HG02610 (cell line): Measurements from ENCODE around the gene GP1BA.

Source experiments
- ATAC-seq: cut with Tn5 transposase; IDR thresholded peaks from one replicate; pipeline ENCODE4 v1.9.1; 2021; ENCODE audit warnings: mild to moderate bottlenecking, moderate library complexity; ENCODE audit not compliant: unreplicated experiment

GP1BA gene

DNA sequence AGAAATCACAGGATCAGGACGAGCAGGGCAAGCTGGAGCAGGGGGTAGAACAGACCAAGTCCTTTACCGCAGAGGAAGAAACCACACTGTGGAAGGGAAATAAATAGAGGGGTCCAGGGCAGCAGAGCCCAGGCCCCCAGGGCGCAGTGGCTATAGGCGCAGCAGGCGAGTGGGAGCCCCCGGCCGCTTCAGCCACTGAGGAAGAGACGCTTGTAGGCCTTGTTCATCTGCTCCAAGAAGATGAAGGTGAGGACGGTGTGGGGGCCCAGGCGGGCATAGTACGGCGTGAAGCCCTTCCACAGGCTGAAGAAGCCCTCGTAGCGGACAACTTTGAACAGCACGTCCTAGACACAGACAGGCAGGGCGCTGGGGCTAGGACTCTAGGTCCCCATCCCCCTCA is 5.5 kb downstream of the GP1BA start:
- ATAC-seq, result no peak

DNA sequence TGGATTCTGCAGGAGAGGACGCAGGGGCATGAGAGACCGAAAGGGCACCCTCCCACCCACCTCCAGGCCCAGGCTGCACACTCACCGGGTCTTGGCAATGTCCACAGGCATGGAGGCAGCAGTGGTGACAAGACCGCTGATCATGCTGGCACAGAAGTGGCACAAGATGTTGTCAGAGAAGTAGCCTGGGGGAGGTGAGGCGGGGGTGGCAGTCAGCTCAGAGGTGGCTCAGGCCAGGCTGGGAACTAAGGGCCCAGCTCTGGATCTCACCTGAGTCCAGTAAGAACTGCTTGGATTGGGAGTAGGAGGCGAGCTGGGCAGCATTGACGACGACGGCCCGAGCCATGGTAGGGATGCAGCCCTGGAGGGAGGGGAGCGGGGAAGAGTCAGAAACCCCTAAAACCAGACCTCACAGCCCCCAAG is 6.0 kb downstream of the GP1BA start:
- ATAC-seq, result no peak

DNA sequence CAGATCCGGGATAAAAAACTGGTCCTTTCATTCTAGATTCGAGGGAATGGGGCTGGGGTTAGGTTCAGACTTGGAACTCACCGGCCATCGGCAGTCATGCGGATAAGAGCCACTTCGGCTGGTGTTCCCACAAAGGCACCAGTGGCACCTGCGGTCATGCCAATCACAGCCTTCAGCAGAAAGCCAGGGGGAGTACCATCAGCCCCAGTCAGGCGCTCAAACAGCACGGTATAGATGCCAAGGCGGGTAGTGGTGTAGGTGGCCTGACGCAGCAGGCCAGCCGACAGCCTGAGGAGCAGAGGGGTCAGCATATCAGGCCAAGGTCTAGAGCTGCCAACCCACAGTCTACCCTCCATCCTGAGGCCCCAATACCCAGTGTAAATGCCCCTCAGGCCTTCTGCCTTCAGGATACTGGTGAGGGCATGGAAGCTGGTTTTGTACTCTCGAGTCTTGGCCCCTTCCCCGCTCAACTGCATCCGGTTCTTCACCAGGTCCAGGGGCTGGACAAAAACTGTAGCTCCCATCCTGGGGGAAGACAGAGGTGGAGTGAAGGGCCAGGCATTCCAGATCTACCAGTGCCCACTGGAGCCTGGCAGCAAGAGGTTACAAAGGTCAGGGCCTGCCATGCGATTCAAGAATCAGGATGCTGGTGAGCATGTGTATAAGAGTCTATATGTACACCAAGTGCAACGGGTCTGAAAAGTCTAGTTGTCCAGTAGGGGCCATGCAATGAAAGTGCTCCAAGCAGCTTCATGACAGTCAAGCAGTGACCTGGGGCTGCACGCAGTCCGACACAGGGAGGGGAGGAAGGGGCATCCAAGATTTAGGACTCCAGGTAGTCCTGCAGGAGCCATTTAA is 6.8 kb downstream of the GP1BA start:
- no peak for ATAC-seq

DNA sequence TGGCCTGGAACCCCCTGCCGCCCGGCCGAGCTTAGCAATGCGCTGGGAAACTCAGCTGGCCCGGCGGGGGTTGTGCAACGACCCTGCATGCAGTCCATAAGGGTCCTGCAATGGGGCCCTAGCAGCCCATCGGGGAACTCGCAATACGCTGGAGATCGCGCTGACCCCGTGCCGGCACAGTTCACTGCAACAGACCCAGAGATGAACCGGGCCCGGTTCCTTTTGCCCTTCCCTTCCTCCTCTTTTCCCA is 7.4 kb downstream of the GP1BA start:
- ATAC-seq, result peak; percentile 4

DNA sequence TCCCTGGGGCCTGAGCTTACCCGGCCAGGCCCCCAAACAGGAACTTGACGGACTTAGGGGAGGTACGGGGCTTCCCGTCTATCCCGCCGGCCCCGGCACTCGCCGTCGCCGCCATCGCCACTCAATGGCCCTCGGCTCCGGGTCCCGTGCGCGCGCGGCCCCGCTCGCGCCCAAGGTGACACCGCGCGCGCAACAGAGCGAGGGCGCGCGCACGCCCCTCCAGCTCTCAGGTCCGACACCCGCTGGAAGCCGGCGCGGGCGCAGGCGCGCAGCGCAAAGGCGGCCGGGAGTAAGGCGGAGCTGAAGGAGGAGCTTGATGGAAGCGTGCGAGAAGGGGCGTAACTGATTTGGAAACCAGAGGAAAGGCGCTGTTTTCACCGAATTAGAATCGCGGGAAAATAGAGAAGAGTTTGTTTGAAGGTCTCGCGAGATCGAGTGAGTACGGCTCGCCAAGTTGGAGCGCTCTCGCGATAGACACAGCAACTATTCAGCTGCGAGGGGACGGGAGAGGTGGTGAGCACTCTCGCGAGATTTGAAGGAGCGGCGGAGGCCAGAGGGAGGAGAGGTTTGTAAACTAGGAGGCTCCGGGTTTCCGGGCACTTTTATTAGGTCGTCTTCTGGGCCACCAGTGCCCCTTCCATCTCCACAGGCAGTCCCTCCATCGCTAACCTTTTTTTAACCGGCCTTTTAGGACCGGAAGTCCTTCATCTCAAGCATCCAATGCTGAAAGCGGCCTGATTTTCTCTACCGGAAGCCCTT is 7.9 kb downstream of the GP1BA start, which contains the start of the genes RNF167 and SLC25A11:
RNF167 (plus strand) TSS at position 473 of the 759 bp plus-strand sequence. CDS start 642 bp downstream, outside the sequence.
SLC25A11 (minus strand) TSS at position 251 of the 759 bp plus-strand sequence; CDS start at position 115, 136 bp downstream.
- ATAC-seq, result peak; percentile 65

DNA sequence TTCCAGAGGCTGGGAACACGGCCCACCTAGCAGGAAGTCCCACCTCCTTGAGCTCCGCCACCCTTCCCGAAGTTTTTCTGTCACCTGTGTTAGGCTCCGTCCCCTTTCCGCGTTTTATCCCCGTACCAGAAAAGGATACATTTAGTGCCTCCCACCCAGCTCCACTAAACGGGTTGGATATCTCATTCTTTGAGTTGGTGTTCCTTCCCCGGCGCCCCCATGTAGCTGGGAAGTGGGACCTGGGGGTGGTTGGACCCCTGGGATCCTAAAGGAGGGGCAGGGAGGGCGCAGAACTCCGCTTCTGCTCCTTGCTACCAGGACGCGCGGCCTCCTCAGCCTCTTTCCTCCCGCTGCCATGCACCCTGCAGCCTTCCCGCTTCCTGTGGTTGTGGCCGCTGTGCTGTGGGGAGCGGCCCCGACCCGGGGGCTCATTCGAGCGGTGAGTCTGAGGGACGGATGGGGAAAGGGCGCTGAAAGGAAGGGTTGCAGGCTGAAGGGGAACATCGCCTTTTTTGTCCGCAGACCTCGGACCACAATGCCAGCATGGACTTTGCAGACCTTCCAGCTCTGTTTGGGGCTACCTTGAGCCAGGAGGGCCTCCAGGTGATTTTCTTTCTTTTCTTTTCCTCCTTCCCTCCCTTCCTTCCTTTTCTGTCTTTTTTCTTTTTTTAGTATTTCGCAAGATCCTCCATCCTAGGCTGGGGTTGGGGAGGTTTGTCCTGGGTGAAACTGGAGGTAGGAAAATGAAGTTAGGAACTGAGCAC is 8.7 kb downstream of the GP1BA start:
- ATAC-seq, result no peak

DNA sequence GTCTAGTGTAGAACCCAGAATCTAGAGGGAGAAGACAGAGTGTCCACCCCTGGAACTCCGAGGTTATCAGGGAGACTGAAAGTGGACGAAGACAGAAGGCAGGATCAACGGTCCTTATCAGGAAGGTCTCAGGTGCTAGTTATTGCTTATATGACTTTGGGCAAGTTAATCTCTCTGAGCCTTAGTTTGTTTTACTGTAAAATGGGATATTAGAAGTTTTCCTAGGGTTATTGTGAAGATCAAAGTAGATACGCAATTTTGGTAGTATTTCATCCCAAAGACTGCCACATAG is 9.2 kb downstream of the GP1BA start:
- no peak for ATAC-seq

DNA sequence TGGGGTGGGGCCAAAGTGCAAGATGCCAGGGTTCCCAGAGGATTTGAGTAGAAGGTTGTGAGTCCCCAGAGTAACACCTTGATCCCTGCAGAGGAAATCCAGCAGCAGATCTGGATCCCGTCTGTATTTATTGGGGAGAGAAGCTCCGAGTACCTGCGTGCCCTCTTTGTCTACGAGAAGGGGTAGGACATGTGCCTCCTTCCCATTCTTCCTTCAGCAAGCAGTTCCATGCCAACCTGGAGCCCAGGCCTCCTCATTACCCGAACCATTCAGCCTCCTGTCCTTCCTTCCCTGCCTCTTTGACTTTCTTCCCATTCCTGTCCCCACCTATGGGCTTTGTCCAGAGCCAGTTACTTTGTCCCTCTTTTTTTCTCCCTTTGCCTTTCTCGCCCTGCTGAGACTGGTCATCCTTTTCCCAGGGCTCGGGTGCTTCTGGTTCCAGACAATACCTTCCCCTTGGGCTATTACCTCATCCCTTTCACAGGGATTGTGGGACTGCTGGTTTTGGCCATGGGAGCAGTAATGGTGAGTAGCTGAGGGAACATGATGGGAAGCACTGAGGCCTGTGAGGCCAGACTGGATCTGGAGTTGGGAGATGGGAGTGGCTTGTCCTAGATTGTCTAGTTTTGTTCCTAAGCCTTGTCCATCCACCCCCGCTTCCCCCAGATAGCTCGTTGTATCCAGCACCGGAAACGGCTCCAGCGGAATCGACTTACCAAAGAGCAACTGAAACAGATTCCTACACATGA is 10.9 kb downstream of the GP1BA start:
- no peak for ATAC-seq

DNA sequence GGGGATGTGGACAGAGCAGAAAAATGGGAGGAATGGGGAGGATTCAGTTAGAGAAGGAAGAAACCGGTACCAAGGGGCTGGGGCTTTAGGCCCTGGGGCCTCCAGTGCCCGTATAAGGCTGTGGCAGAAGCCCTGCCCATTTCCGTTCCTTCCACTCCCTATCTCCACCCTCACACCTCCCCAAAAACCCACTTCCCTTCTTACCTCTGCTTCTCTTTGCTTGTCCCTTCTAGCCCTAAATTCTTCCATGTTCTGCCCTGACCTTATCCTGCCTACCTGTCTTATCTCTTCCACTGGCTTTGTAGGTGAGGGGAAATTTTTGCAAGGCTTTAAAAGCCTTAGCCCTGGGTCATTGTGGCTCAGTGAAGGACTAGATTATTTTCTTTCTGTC is 12.1 kb downstream of the GP1BA start:
- no peak for ATAC-seq

DNA sequence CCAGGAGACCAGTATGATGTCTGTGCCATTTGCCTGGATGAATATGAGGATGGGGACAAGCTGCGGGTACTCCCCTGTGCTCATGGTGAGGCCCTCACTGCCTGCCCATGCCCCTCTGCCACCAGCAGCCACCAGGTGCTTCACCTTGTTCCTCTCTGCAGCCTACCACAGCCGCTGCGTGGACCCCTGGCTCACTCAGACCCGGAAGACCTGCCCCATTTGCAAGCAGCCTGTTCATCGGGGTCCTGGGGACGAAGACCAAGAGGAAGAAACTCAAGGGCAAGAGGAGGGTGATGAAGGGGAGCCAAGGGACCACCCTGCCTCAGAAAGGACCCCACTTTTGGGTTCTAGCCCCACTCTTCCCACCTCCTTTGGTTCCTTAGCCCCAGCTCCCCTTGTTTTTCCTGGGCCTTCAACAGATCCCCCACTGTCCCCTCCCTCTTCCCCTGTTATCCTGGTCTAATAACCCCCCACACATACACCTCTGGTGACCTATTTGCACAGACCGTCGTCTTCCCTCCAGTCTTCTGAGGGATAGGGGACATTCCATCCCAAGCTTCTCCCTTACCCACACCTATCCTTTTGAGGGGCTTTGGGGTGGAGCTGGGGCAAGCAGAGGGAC is 12.6 kb downstream of the GP1BA start:
- no peak for ATAC-seq

DNA sequence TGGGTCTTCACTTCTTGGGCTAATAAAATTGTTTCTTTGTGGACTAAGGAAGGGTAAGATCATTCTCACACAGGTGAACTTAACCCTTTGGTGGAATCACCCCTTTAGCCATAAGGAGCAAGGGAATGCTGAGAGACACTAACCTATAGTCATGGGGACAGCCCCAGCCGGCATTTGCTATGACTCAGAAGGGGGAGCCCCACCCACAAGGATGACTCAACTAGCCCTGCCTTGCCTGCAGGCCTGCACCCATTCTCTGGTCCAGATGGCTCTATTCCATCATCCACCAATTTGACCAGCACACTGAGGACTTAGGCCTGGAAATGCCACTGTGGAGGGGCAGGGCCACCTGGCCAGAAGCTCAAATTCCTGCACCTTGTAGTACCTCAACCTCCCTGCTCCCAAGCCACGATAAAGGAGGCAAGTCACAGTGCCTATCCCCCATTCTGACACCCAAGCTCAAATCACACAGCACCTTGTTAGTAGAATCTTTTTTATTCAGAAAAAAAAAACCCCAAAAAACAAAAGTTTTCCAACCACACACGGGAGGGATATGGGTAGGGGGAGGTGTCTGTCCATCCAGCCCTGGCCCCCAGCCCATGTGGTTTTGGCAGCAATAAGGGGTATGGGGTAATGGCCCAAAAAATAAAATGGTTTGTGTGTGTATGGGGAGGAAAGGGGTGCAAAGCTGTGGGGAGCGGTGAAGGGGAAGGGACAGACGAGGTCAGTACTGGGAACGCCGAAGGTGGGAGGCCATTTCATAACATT is 13.3 kb downstream of the GP1BA start:
- ATAC-seq, result no peak

DNA sequence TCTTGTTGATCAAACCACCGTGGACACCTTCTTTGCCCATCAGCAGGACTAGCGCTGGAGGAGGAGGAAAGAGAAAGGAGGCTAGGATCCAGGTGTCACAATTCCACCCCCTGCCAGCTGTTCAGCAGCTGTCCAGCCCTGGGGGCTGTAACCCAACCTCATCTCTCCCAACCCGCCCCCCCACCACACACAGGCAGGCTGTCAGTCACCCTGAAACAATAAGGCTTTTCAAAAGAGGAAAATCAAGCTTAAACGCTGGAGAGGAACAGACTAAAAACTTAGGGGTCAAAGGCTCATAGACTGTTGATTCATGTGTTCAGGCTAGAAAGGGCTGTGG is 13.8 kb downstream of the GP1BA start:
- no peak for ATAC-seq

DNA sequence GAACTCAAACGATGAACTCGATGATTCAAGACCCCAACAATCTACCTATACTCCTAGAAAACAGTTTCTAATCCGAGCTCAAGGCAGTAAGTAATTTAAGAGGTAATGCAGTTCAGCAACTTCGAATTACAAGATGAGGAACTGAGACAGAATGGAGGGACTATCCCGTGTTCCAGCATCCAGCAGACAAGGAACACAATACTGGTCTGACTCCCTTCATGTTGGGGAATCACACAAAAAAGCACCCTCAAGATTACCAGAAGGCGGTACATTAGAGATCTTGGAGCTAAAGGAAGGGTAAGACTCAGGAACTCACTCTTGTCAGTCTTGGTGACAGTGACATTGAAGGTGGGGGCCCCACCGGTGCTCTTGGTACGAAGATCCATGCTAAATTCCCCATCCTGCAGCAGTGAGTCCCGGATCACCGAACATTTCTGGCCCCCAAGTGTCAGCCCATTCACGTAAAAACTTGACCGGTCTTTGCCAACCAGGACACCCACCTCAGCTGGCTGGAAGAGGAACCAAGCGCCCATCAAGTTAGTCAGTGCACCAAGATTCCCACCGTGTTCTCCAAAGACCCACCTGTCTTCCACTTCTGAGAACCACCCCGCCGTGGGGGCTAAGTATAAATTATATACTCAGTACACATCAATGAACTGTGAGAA is 14.4 kb downstream of the GP1BA start:
- ATAC-seq, result no peak

DNA sequence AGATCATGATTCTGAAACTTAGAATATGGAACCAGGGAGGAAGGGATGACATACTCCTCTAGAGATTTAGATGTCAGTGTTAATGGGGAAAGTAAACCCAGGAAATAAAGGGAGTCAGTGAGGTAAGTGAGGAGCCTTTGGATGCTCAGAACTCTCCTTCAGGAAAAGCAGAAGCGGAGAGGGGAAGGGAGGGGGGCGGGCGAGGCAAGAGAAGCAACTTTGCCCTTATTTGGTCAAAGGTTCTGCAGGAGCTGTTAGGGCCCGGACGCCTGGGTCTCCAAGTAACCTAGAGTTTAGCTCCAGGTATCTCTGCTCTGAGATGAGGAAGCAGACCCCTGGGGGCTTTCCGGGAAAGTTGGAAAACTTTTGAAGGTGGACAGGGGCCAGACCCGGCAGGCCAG is 14.9 kb downstream of the GP1BA start:
- no peak for ATAC-seq

DNA sequence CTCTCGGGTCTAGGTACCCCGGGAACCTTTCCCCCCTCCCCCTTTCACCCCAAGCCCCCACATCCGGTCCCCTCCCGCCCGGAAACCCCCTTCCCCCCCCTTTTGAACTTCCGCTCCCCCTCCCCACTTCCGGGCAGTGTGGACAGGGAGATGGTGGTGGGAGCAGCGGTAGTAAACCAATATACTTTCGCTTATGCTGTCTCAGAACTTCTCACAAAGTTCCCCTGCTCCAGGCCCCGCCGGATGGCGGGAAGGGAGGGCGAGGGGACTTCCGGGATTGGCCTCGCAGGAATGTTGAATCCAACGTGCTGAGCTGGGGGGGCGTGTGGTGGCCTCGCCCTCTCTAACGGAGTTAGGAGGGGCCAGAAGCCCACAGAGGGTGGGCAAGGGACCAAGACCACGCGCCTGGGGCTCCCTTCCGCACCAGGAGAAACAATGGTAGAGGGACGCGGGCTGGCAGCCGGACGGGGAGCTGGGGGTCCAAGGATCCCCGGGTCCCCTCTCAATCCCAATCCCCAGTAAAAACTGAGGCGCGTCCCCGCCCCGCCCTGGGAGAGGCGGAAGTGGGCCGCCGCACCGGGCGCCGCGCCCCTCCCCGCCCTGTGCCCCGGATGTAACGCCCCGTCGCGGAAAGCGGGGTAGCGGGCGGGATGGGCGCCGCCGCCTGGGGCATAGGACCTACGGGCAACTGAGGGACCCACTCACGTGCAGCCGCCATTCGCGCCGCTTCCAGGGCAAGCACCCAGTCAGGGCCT is 15.5 kb downstream of the GP1BA start:
- ATAC-seq, result no peak

DNA sequence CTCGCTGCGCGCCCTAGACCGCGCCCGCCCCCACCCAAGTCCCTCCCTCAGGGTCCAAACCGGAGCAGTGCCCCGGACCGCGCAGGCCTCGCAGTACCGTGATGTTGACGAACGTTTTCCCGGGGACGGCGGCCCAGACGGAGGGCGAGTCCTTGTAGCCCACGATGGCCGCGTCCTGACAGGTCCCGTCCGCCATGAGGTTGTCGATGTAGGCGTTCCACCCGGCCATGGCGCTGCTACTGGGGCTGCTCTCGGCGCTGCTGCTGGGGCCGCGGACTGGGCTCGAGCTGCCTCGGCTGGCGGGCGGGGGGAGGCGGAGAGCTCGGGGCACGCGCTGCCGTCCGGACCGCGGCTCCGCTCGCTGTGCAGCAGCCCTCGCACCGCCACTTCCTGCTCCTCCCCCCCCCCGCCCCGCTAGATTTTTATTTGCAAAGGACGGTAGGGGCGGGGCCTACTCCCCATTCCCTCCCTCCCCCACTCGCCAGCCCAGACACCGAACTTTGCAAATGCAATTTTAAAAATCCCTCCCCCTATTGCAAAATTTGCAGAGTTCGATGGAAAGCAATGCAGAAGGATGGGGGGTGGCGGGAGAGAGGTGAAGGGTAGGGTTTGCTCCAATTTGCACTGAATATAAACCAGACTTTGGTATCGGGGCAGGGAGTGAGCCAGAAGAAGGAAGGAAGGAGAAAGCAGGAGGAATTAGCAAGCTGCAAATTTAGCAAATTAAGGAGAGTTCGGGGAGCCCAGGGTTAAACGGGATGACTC is 16.3 kb downstream of the GP1BA start, which contains the start of gene PFN1:
PFN1 (minus strand) TSS at position 365 of the 765 bp plus-strand sequence; CDS start at position 229, 136 bp downstream.
- no peak for ATAC-seq

DNA sequence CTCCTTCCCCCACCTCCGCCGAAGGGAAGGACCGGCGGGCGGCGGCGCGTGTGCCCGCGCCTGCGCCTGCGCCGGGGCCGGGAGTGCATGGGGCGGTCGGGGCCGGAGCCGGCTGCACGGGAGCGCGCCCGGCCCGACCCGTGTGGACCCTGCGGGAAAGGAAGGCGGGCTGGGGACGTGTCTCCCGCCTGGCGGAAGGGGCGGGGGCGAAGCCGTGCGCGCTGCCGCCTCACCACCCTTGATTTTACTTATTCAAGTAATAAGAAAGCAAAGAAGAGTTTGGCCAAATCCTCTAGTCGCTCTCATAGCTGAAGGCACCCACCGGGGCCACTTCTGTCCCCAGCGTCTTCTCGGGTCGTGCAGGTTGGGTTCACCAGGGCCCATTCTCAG is 16.8 kb downstream of the GP1BA start:
- ATAC-seq, result peak; percentile 26
